Activated T-cell treated with anti-CD3 and anti-CD28 coated beads, Interleukin-2, amount 50 U/mL, for 48 hours (primary cell): ENCODE measurements around the gene WAS.
"Not testable (repeated sequence)": the region's sequence is repeated elsewhere in the genome, so short reads cannot be mapped to it uniquely, and the experiment has no call there.

ENCODE experiments used
- DNase-seq, 2 experiments: peaks; one replicate each; pipeline ENCODE4 v3.0.0-alpha.2; 2020

Gene WAS

DNA sequence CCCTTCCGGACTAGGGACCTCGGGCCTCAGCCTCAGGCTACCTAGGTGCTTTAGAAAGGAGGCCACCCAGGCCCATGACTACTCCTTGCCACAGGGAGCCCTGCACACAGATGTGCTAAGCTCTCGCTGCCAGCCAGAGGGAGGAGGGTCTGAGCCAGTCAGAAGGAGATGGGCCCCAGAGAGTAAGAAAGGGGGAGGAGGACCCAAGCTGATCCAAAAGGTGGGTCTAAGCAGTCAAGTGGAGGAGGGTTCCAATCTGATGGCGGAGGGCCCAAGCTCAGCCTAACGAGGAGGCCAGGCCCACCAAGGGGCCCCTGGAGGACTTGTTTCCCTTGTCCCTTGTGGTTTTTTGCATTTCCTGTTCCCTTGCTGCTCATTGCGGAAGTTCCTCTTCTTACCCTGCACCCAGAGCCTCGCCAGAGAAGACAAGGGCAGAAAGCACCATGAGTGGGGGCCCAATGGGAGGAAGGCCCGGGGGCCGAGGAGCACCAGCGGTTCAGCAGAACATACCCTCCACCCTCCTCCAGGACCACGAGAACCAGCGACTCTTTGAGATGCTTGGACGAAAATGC lies at the start of gene WAS:
Gene WAS, plus strand, starts transcription at position 389 of the 572 bp plus-strand sequence. Its CDS starts 55 bp downstream, at position 444.
- peak; percentile 60 to 65 for DNase-seq

- no peak for DNase-seq
These were observed 47.3 kb upstream of the WAS start for GRCh38 chrX:48636301-48636700.

DNA sequence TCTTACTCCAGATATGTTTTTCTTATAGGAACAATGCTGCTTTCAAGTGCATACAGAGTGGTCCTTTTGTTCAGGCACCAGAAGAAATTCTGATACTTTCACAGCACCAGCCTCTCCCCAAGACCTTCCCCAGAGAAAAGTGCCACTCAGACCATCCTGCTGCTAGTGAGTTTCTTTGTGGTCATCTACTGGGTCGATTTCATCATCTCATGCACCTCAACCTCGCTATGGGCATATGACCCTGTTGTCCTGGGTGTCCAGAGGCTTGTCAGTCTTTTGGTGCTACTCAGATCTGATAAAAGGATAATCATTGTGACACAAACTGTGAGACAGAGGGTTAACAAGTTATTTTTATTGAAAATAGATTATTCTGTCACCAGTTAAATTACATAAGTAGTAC lies 46.8 kb upstream of the WAS start:
- DNase-seq = no peak

- DNase-seq = no peak
These were observed 37.9 kb upstream of the WAS start for GRCh38 chrX:48645669-48646068.

DNA sequence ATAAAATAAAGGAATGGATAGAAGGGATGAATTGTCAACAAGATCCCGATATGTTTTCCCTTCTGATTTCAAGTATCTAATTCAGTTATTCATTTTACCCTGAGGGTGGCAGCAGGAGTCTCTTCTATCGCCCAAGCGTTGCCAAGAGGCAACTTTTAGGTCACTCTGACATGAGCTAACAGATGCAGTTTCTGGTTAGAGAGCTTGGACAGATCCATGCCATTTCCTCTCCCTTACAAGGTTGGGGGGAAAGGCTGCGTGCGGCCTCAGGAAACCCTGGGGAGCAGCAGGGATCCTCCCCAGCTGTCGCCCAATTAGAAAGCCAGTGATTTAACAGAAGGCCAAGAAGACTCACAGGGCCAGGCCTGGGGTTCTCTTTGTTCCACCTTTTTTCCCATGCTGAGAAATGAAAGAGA lies 35.3 kb upstream of the WAS start:
- peak; percentile 18 to 22 for DNase-seq

DNA sequence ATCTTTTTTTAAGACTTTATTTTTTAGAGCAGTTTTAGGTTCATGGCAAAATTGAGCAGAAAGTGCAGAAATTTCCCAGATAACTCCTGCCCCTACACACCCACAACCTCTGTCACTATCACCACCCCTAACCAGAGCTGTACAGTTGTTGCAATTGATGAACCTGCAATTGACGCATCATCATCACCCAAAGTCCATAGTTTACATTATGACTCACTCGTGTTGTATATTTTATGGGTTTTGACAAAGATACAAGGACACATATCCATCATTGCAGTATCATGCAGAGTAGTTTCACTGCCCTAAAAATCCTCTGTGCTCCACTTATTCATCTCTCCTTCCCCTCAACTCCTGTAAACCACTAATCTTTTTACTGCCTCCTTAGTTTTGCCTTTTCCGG lies 34.5 kb upstream of the WAS start:
- DNase-seq = no peak

DNA sequence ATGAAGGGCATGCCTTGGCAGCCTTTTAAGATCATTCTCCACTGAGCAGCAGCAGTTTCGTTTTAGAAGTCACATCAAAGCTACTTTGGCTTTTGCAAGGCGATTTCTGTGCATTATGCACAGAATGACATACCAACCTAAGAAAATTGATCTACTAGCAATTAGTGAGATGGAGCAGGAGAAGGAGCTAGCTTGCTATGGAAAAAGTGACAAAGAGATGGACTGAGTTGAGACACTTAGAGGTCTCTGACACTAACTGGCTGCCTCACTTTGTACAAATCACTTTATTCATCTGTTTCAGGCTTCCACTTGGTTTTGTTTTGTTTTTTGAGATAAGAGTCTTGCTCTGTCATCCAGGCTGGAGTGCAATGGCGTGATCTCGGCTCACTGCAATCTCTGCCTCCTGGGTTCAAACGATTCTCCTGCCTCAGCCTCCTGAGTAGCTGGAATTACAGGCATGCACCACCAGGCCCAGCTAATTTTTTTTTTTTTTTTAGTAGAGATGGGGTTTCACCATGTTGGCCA lies 31.5 kb upstream of the WAS start:
- not testable (repeated sequence) for DNase-seq

GRCh38 chrX:48654746-48655145 lies 28.9 kb upstream of the WAS start:
- not testable (repeated sequence) for DNase-seq

- DNase-seq = not testable (repeated sequence)
These were observed 23.9 kb upstream of the WAS start for GRCh38 chrX:48659686-48660085.

- peak; percentile 32 to 35 for DNase-seq
These were observed 20.4 kb upstream of the WAS start for GRCh38 chrX:48663241-48663640.

DNA sequence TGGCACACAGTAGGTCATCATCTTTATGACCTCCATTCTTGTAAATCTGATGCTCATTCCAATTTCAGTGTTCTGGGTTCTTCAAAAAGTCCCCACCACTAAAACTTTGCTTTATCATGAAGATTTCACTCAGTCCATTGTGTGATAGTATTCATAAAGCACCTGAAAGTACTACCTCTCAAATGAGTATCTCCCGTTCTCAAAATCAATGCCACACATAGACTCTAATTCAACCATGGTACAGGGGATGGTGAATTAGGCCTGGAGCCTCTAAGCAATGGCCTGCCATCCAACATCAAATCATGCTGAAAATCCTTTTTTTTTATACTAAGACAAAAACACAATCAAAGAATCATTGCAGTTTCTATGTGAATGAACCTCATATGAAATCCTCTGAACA lies 19.4 kb upstream of the WAS start:
- no peak for DNase-seq

DNA sequence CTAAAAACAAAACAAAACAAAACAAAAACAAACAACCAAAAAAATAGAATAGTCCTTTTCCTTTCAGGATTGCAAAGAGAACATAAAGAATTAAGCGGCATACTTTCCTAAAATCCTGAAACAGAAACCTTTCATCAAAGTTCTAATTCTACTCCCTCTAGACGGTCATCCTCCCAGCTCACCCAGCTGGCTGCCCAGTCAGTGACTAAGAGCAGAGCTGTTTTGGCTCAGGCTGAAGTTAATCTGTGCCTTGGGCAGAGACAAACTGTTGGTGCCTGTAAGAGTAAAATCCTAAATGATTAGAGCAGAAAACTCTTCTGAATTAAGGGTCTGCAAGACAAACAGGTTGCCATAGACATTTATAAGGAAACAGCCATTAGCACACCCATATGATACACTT lies 17.6 kb upstream of the WAS start:
- DNase-seq = no peak

GRCh38 chrX:48666649-48667048 lies 16.9 kb upstream of the WAS start:
- DNase-seq = no peak

- no peak for DNase-seq
These were observed 16.1 kb upstream of the WAS start for GRCh38 chrX:48667509-48667908.

DNA sequence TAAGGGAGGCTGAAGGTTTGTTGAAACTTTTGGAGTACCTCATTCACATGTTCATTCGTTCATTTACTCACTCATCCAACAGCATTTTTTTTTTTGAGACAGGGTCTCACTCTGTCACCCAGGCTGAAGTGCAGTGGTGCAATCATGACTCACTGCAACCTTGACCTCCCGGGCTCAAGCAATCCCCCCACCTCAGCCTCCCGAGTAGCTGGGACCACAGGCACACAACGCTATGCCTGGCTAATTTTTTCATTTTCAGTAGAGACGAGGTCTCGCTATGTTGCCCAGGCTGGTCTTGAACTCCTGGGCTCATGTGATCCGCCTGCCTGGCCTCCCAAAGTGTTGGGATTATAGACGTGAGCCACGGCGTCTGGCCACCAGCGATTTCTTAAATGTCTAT lies 15.4 kb upstream of the WAS start:
- DNase-seq = not testable (repeated sequence)

DNA sequence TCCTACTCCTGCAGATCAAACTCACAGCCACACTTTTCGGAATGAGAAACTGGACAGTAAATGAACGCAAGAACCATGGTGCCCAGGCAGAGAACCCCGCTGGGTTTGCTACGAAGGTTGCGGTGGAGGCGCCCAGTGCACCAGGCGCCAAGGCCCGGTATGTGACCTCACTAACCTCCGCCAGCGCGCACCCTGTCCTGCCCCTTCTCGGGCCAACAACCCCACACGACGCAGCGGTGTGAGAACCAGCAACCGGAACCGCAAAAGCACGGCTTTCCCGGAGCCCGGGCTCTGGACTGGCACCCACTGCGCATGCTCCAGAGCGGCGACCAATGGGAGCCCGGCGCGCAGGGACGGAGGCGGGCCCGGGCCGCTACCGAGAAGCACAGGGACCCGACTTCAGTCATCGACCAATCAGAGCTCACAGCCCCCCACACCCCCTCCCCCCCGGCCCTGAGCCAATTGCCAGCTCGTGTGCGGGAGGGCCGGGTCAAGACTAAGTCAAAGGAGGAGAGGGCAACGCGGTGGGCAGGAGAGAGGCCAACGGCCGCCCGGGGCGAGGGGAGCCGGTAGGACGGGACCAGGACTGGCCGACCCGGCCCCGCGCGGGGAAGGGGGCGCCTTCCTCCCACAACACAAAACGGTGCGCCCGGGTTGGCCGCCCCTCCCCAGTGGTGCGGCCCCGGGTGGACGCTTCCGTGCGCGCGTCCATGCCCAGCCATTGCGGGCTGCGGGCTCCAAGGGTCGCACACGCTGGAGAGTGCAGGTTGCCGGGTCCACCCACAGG lies 7.3 kb upstream of the WAS start:
- DNase-seq = peak; percentile 89 to 92

DNA sequence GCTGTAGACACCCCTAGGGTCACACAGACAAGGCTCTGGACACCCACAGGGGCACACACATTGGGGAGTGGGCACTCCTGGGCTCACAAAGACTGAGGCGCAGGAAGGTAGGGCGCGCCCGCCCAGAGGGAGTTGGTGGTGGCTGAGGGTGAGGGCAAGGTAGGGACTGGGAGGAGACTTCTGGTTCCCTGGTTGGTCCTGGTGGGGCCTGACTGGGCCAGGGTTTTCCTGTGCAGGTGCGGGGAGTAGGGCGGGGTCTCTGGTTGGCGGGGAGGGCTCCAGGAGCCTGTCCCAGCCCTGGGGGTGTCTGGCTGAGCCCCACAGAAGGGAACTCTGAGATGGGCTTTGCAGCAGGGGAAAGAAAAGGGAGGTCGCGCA lies 6.7 kb upstream of the WAS start:
- peak in 1 of 2 experiments; percentile 33 for DNase-seq

GRCh38 chrX:48677516-48677915 lies 6.1 kb upstream of the WAS start:
- no peak for DNase-seq

GRCh38 chrX:48680467-48680866 lies 3.1 kb upstream of the WAS start:
- DNase-seq = peak; percentile 43 to 48

GRCh38 chrX:48680925-48681324 lies 2.7 kb upstream of the WAS start:
- not testable (repeated sequence) for DNase-seq

- no peak for DNase-seq
These were observed 1.9 kb upstream of the WAS start for GRCh38 chrX:48681539-48682183.

DNA sequence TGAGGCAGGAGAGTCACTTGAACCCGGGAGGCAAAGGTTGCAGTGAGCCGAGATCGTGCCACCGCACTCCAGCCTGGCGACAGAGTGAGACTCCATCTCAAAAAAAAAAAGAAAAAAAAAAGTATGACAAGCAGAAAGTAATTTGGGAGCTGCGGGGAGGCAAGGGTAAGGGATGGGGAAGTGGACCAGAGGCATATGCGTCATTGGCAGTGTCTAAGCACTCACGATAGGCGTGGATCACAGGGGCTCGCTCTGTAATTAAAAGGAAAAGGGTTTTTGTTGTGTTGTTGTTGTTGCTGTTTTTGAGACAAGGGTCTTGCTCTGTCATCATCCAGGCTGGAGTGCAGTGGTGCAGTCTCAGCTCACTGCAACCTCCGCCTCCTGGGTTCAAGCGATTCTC lies 804 bp upstream of the WAS start:
- DNase-seq = not testable (repeated sequence)

DNA sequence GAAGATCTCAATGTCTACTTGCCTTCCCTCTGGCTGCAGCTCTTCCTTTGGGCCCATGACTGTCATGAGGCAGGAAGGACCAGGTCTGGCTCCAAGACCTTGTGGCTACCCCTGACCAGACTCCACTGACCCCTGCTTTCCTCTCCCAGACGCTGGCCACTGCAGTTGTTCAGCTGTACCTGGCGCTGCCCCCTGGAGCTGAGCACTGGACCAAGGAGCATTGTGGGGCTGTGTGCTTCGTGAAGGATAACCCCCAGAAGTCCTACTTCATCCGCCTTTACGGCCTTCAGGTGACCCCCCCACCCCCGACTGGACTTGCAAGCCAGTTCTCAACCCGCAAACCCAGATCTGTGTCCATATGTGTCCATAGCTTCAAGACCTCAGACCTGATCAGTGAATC lies 535 bp downstream of the WAS start:
- DNase-seq = no peak

- no peak for DNase-seq
These were observed 1.8 kb downstream of the WAS start for GRCh38 chrX:48685416-48685815.
